Ascending aorta (tissue), 2 donors: ENCODE results near the gene EXOC7. TPM values are rescaled to one million over a fixed set of nuclear protein-coding genes. Genes with fewer than 3 reads are reported as not detected.
A peak's percentile ranks its signal among the peaks of the same experiment; 100 is the strongest.

Experiments used
- DNase-seq, 2 donors: peaks; one replicate each; pipeline ENCODE4 v3.0.0-alpha.2; 2019; ENCODE audit warnings: low spot score in 2 of 2
- H3K27ac ChIP-seq, 2 donors: fragments of 200-600 bp; sonication (generic); one replicate each; pipeline ENCODE4 v1.5.1; 2016 to 2017; ENCODE audit warnings: mild to moderate bottlenecking in 1 of 2
- H3K27me3 ChIP-seq: fragments of 200-600 bp; sonication (generic); one replicate; pipeline ENCODE4 v1.5.1; 2017
- H3K36me3 ChIP-seq, 2 donors: fragments of 200-600 bp; sonication (generic); one replicate each; pipeline ENCODE4 v1.5.1; 2016
- H3K4me1 ChIP-seq, 2 donors: fragments of 200-600 bp; sonication (generic); one replicate each; pipeline ENCODE4 v1.5.1; 2016 to 2017; ENCODE audit warnings: mild to moderate bottlenecking in 1 of 2
- H3K4me3 ChIP-seq, 2 donors: fragments of 200-600 bp; sonication (generic); one replicate each; pipeline ENCODE4 v1.5.1; 2016 to 2017; ENCODE audit warnings: mild to moderate bottlenecking in 1 of 2
- H3K9me3 ChIP-seq, 2 donors: fragments of 200-600 bp; sonication (generic); one replicate each; pipeline ENCODE4 v1.5.1; 2016
- CTCF ChIP-seq, 3 experiments: fragments of 200-600 bp in 2 of 3; fragments of 450-650 bp in 1 of 3; sonication (generic) in 2 of 3; IDR thresholded peaks; one replicate each; pipeline ENCODE4 v1.5.1; 2016 to 2019; ENCODE audit warnings: antibody characterized with exemption in 3 of 3, mild to moderate bottlenecking in 1 of 3, moderate library complexity in 1 of 3
- intact Hi-C: fragments of 100-400 bp; cut with DNase I; formaldehyde crosslinking; loops from one replicate; pipeline ENCODE4 v1.15.1; 2023
- total RNA-seq: library from RNA; depleted of rRNA; stranded (reverse); fragments of >200 nt; gene quantifications from one replicate; pipeline ENCODE4 v1.1.0, GENCODE V29; 2016

The EXOC7 gene
- total RNA-seq, 1 donor from 2014 or later: 123 TPM

- H3K4me1 ChIP-seq: peaks cover 13 to 17% of the 10 kb centered on the region in 2 donors
- H3K27ac ChIP-seq: no peak overlapping the region
- no peaks in the 10 kb centered on the region for H3K9me3 ChIP-seq
- no peaks in the 10 kb centered on the region for H3K36me3 ChIP-seq
- intact Hi-C loops: no loop called here
- TF ChIP-seq CTCF (IDR thresholded peaks at IDR 0.05): no peak
- H3K4me3 ChIP-seq: no peak overlapping the region
- no peak for DNase-seq
- peaks cover 20% of the 10 kb centered on the region for H3K27me3 ChIP-seq
Observed at GRCh38 chr17:76142585-76143041, 39.0 kb upstream of the EXOC7 start.

DNA sequence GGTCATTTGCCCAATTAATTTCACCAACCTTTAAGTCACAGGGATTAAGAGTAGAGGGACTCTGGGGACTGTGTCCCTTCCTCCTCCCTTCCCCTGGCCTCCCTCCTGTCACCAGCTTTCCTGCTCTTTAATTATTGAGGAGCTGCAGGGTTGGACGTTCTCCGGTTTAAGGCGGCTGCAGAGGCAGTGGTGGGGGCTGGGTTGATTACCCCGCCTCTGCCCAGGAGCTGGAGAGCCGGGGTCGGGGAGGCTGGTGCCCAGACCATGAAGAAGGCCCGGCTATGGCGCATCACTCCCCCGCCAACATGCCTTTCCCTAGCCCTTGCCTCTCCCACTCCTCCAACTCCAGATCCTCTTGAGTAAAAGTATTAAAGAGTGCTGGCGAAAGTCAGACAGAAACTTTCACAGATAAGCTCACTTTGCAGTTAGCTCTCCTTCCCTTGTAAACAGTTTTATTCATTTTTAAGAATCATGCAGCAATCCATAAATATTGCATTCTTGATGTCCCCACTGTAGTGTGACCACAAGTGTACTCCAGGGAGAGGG is 38.5 kb upstream of the EXOC7 start:
- Histone ChIP-seq H3K36me3 (no peaks in the 10 kb centered on the region), H3K27me3 (peaks cover 20% of the 10 kb centered on the region), H3K4me1 (peaks cover 13 to 17% of the 10 kb centered on the region in 2 donors), H3K9me3 (no peaks in the 10 kb centered on the region), H3K4me3 (no peak overlapping the region), H3K27ac (no peak overlapping the region)
- intact Hi-C loops: no loop called here
- no peak for TF ChIP-seq CTCF (IDR thresholded peaks at IDR 0.05)
- no peak for DNase-seq

- intact Hi-C loops: no loop called here
- H3K4me1 ChIP-seq: peaks cover 13 to 17% of the 10 kb centered on the region in 2 donors
Observed at GRCh38 chr17:76141212-76142038, 37.8 kb upstream of the EXOC7 start, which contains the start of gene FOXJ1. Gene FOXJ1, minus strand, starts transcription at chr17:76141245. Its CDS starts 850 bp downstream, at chr17:76140395.

DNA sequence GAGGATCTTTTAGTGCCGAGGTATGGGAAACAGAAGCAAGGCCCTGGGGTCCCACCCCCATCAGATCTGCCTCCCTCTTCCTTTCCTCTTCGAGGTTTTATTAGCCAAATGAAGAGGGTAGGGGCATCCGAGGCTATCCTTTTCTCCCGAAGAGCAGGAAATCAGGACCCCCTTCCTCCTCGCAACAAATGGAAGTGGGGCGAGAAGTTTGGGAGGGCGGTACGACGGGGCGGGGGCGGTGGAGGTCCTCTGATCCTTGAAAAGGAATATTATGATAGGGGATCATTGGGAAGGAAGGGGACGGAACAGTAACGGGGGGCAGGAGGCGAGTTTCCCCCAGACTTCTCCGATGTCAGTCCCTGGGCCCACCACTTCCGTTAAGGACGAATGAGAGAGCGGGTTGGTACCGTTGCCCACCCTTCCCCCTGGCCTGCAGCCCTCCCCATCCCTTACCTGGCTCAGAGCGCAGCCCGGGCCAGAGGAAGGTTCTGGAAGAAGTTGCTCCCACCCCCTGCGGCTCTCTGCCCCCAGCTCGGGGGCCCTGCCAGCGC is 37.1 kb upstream of the EXOC7 start:
- DNase-seq: no peak
- Histone ChIP-seq H3K9me3 (no peaks in the 10 kb centered on the region), H3K27ac (no peak overlapping the region), H3K27me3 (peaks cover 20% of the 10 kb centered on the region), H3K4me3 (peak overlapping the region; percentile 51 to 62), H3K36me3 (no peaks in the 10 kb centered on the region), H3K4me1 (peaks cover 13 to 17% of the 10 kb centered on the region in 2 donors)
- no peak for TF ChIP-seq CTCF (IDR thresholded peaks at IDR 0.05)
- intact Hi-C loops: no loop called here

More at GRCh38 chr17:76141212-76142038, 37.8 kb upstream of the EXOC7 start, which contains the start of gene FOXJ1:
- peak within 1 kb of the TSS; percentile 51 to 62 for H3K4me3 ChIP-seq
- TF ChIP-seq CTCF (IDR thresholded peaks at IDR 0.05): no peak
- peaks cover 20% of the 10 kb centered on the region for H3K27me3 ChIP-seq
- no peaks in the 10 kb centered on the region for H3K36me3 ChIP-seq
- DNase-seq: peak; percentile 56 to 92
- H3K27ac ChIP-seq: no peak within 1 kb of the TSS
- no peaks in the 10 kb centered on the region for H3K9me3 ChIP-seq

DNA sequence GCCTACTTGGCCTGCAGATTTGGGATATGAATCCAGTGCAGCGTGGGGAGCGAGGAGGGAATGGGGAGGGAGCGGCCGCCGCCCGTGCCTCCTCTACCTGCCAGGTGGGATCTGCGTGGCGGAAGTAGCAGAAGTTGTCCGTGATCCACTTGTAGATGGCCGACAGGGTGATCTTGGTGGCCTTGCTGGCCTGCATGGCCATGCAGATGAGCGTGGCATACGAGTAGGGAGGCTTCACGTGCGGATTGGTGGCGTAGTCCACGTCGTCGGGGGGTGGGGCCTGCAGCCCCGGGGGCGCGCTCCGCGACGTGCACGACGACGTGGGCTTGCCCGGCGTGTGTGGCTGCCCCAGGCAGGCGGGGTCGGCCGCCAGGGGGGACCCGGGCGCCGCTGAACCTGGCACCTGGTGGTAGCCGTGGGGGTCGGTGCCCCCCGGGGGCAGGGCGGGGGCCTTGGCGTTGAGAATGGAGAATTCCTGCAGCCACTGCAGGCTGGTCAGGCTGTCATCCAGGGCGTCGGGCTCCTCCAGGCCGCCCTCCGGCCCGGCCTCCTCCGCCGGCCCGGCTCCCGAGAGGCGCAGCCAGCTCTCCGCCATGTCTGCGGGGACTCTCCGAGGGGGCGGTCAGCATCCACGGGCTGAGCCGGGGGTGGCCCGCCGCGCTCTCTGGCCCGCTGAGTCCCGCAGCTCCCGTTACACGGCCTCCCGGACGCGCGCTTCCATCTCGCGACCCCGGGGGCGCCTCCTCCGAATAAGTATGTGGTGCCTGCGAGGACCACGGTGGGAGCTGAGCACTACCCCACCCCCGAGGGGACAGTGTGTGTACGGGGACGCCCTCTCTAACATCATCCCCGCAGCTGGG is 36.4 kb upstream of the EXOC7 start:
- no peak for TF ChIP-seq CTCF (IDR thresholded peaks at IDR 0.05)
- no peak overlapping the region for H3K27ac ChIP-seq
- peaks cover 13 to 17% of the 10 kb centered on the region in 2 donors for H3K4me1 ChIP-seq
- H3K27me3 ChIP-seq: peaks cover 20% of the 10 kb centered on the region
- no peaks in the 10 kb centered on the region for H3K36me3 ChIP-seq
- H3K4me3 ChIP-seq: peak overlapping the region; percentile 38 to 62
- no peak for DNase-seq
- no peaks in the 10 kb centered on the region for H3K9me3 ChIP-seq
- intact Hi-C loops: no loop called here
